ENCODE results near the gene LARGE1.

LARGE1 gene

GRCh38 chr22:33431300-33431699 lies 489.0 kb downstream of the LARGE1 start:
- no peak for TF ChIP-seq EZH2phosphoT487 (IDR thresholded peaks at IDR 0.05; ENCODE audit: borderline replicate concordance)
- no peak for TF ChIP-seq CTCF (conservative IDR thresholded peaks at IDR 0.05; ENCODE audit: low read length)

GRCh38 chr22:33429281-33429680 lies 491.0 kb downstream of the LARGE1 start:
- Histone ChIP-seq H3F3A (ENCODE audit: low read depth) (no peaks in the 10 kb centered on the region), H3K9me2 (replicated peaks; ENCODE audit: low read depth, low read length) (no peaks in the 10 kb centered on the region), H3K4me3 (ENCODE audit: low read length, poor library complexity, severe bottlenecking) (no peak overlapping the region), H3K79me2 (ENCODE audit: insufficient read depth, low read length) (no peaks in the 10 kb centered on the region), H3K36me3 (ENCODE audit: insufficient read depth, low read length) (no peaks in the 10 kb centered on the region), H4K20me1 (ENCODE audit: insufficient read depth, low read length, poor library complexity, severe bottlenecking) (no peaks in the 10 kb centered on the region), H3K9me3 (ENCODE audit: insufficient read depth, low read depth, low read length) (peaks cover 12% of the 10 kb centered on the region; the same call in 1 of the 2 replicates), H2AFZ (ENCODE audit: low read length) (no peak overlapping the region), H3K4me2 (ENCODE audit: low read depth, low read length, poor library complexity, severe bottlenecking) (no peak overlapping the region), H3K4me1 (ENCODE audit: insufficient read depth, low read length, poor library complexity, severe bottlenecking) (no peaks in the 10 kb centered on the region), H3K9ac (ENCODE audit: low read depth, low read length, poor library complexity, severe bottlenecking) (no peak overlapping the region), H3K27me3 (ENCODE audit: insufficient read depth, low read length, poor library complexity, severe bottlenecking) (no peaks in the 10 kb centered on the region)
- TF ChIP-seq CTCF (conservative IDR thresholded peaks at IDR 0.05; ENCODE audit: low read length) (no peak), EZH2phosphoT487 (IDR thresholded peaks at IDR 0.05; ENCODE audit: borderline replicate concordance) (no peak)

More at GRCh38 chr22:33431300-33431699, 489.0 kb downstream of the LARGE1 start:
- Histone ChIP-seq H3K9me3 (ENCODE audit: insufficient read depth, low read depth, low read length) (peaks cover 12% of the 10 kb centered on the region; the same call in 1 of the 2 replicates), H3F3A (ENCODE audit: low read depth) (no peaks in the 10 kb centered on the region), H3K4me1 (ENCODE audit: insufficient read depth, low read length, poor library complexity, severe bottlenecking) (no peaks in the 10 kb centered on the region), H3K4me2 (ENCODE audit: low read depth, low read length, poor library complexity, severe bottlenecking) (no peak overlapping the region), H3K9ac (ENCODE audit: low read depth, low read length, poor library complexity, severe bottlenecking) (no peak overlapping the region), H3K27me3 (ENCODE audit: insufficient read depth, low read length, poor library complexity, severe bottlenecking) (no peaks in the 10 kb centered on the region), H3K9me2 (replicated peaks; ENCODE audit: low read depth, low read length) (no peaks in the 10 kb centered on the region), H2AFZ (ENCODE audit: low read length) (no peak overlapping the region), H3K79me2 (ENCODE audit: insufficient read depth, low read length) (no peaks in the 10 kb centered on the region), H3K4me3 (ENCODE audit: low read length, poor library complexity, severe bottlenecking) (no peak overlapping the region), H4K20me1 (ENCODE audit: insufficient read depth, low read length, poor library complexity, severe bottlenecking) (no peaks in the 10 kb centered on the region), H3K36me3 (ENCODE audit: insufficient read depth, low read length) (no peaks in the 10 kb centered on the region)

- no peaks in the 10 kb centered on the region for H3K9me2 ChIP-seq (replicated peaks; ENCODE audit: low read depth, low read length)
- H3K4me3 ChIP-seq (ENCODE audit: low read length, poor library complexity, severe bottlenecking), result no peak overlapping the region
- H3K36me3 ChIP-seq (ENCODE audit: insufficient read depth, low read length), result no peaks in the 10 kb centered on the region
- peaks cover 12% of the 10 kb centered on the region; the same call in 1 of the 2 replicates for H3K9me3 ChIP-seq (ENCODE audit: insufficient read depth, low read depth, low read length)
- H3K9ac ChIP-seq (ENCODE audit: low read depth, low read length, poor library complexity, severe bottlenecking), result no peak overlapping the region
- H3K4me2 ChIP-seq (ENCODE audit: low read depth, low read length, poor library complexity, severe bottlenecking), result no peak overlapping the region
- no peaks in the 10 kb centered on the region for H4K20me1 ChIP-seq (ENCODE audit: insufficient read depth, low read length, poor library complexity, severe bottlenecking)
- no peaks in the 10 kb centered on the region for H3K4me1 ChIP-seq (ENCODE audit: insufficient read depth, low read length, poor library complexity, severe bottlenecking)
- H3K79me2 ChIP-seq (ENCODE audit: insufficient read depth, low read length), result no peaks in the 10 kb centered on the region
- H3K27me3 ChIP-seq (ENCODE audit: insufficient read depth, low read length, poor library complexity, severe bottlenecking), result no peaks in the 10 kb centered on the region
- TF ChIP-seq EZH2phosphoT487 (IDR thresholded peaks at IDR 0.05; ENCODE audit: borderline replicate concordance) (no peak), CTCF (conservative IDR thresholded peaks at IDR 0.05; ENCODE audit: low read length) (no peak)
- no peaks in the 10 kb centered on the region for H3F3A ChIP-seq (ENCODE audit: low read depth)
- H2AFZ ChIP-seq (ENCODE audit: low read length), result no peak overlapping the region
Measured at GRCh38 chr22:33427461-33427860, 492.8 kb downstream of the LARGE1 start.
